Loucy (cell line): Measurements from ENCODE around the gene SLX9.

ENCODE experiments used
- CTCF ChIP-seq: fragments of 200-600 bp; sonication (generic); conservative IDR thresholded peaks from 2 replicates; pipeline ENCODE4 v1.5.1; 2014; ENCODE audit warnings: mild to moderate bottlenecking, antibody characterized with exemption, low read length
- EZH2phosphoT487 ChIP-seq: fragments of 200-600 bp; IDR thresholded peaks from 2 replicates; pipeline ENCODE4 v1.6.1; 2018; ENCODE audit warnings: antibody characterized with exemption, mild to moderate bottlenecking, moderate library complexity, borderline replicate concordance

- TF ChIP-seq CTCF: no peak
- no peak for TF ChIP-seq EZH2phosphoT487
Observed at GRCh38 chr21:44973598-44973997, 33.8 kb downstream of the SLX9 start.
